Loucy (cell line): Measurements from ENCODE around the gene STXBP5.

Experiments used
- EZH2phosphoT487 ChIP-seq: fragments of 200-600 bp; IDR thresholded peaks from 2 replicates; pipeline ENCODE4 v1.6.1; 2018; ENCODE audit warnings: antibody characterized with exemption, mild to moderate bottlenecking, moderate library complexity, borderline replicate concordance
- TF ChIP-seq, protein P1 (sequence below): fragments of 200-600 bp; sonication (generic); conservative IDR thresholded peaks from 2 replicates; pipeline ENCODE4 v1.5.1; 2014; ENCODE audit warnings: mild to moderate bottlenecking, antibody characterized with exemption, low read length

DNA sequence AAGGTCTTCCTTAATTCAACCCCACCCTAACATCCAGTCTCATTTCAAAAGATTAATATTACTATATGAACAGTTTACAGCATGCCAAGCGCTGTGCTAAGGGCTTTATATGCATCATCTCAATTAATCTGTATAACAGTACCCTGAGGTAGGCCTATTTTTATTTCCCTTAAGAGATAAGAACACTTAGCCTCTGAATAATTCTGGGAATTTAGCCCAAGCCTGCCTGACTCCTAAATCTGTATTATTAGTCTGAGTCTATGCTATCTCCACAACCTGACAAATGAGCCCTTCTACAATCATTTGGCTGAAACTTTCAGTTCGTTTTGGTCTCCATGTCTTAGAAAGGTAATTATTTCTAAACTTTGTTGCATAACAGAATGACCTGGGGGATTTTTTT, 226.6 kb downstream of the STXBP5 start:
- TF ChIP-seq, protein P1, sequence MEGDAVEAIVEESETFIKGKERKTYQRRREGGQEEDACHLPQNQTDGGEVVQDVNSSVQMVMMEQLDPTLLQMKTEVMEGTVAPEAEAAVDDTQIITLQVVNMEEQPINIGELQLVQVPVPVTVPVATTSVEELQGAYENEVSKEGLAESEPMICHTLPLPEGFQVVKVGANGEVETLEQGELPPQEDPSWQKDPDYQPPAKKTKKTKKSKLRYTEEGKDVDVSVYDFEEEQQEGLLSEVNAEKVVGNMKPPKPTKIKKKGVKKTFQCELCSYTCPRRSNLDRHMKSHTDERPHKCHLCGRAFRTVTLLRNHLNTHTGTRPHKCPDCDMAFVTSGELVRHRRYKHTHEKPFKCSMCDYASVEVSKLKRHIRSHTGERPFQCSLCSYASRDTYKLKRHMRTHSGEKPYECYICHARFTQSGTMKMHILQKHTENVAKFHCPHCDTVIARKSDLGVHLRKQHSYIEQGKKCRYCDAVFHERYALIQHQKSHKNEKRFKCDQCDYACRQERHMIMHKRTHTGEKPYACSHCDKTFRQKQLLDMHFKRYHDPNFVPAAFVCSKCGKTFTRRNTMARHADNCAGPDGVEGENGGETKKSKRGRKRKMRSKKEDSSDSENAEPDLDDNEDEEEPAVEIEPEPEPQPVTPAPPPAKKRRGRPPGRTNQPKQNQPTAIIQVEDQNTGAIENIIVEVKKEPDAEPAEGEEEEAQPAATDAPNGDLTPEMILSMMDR: no peak
- TF ChIP-seq EZH2phosphoT487: no peak
